DOHH2 (cell line): ENCODE data around the gene SBK3.

ENCODE experiments used
- CTCF ChIP-seq: fragments of 200-600 bp; sonication (generic); IDR thresholded peaks from one replicate; pipeline ENCODE4 v1.5.1; 2014; ENCODE audit warnings: antibody characterized with exemption, mild to moderate bottlenecking, low read depth, low read length; ENCODE audit not compliant: poor library complexity, severe bottlenecking
- EZH2phosphoT487 ChIP-seq: fragments of 200-600 bp; sonication (generic); IDR thresholded peaks from 2 replicates; pipeline ENCODE4 v1.6.1; 2017; ENCODE audit warnings: borderline replicate concordance, mild to moderate bottlenecking, antibody characterized with exemption, low read length, moderate library complexity, mixed read lengths

DNA sequence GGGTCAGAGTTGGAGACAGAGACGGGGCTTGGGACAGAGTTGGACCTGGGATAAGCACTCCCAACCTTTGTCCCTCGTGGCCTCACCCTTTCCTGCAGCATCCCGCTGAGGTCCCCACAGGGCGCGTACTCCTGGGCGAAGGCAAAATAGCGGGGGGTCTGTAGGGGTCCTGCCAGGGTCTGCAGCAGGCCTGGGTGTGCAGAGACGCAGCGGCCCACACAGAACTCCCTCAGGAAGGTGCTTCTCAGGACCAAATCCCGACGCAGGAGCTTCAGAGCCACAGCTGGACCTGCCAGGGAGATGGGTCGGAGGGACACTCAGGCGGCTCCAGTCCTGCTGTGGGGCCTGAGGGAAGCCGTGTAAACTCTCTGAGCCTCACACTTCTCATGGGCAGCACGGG lies 1.3 kb downstream of the SBK3 start:
- TF ChIP-seq CTCF = no peak
- TF ChIP-seq EZH2phosphoT487 = no peak
